LNCAP (cell line): Measurements from ENCODE around the gene KCTD8.

Source experiments
- CTCF ChIP-seq: fragments of 450-650 bp; IDR thresholded peaks from 2 replicates; pipeline ENCODE4 v1.5.1; 2017; ENCODE audit warnings: mild to moderate bottlenecking

KCTD8 gene

DNA sequence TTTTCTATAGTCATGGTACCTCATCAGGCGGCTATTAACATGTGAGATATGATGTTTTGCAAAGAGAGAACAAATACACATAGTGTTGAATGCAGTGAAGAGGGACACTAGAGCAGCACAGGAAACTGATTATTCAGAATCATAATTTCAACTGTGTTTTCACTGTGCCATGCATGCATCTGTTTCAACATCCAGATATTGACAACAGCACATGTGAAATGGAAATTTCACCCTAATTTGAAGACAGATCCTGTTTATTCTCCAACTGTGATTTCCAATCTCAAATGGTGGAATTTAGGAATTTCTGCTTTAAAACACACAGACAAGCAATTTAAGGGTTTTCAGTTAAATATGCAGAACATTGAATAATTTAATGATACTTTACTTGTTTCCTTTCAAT is 288.6 kb downstream of the KCTD8 start:
- no peak for TF ChIP-seq CTCF

- no peak for TF ChIP-seq CTCF
Measured at GRCh38 chr4:44157611-44158277, 290.9 kb downstream of the KCTD8 start.

DNA sequence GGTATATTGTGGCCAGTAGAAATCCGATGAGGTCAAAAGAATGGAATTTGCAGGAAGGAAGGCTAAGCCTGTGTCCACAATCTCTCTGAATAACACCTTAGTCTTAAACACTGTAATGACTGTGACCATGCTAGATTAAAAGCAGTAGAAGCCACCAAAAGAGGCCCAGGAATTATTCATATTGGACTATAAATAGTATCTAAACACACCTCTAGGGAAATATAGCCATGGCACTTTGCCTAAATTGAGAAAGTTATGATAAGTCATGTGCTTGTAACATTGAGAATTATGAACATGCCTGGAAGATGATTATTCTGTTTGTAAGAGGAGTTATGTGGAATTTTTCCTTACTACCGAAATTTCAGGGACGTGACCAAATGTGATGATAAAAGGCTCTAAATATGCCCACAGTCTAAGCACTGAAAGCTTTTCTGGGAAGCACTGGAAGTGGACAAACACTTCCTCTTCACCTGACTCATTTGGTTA is 298.5 kb downstream of the KCTD8 start:
- TF ChIP-seq CTCF: no peak

DNA sequence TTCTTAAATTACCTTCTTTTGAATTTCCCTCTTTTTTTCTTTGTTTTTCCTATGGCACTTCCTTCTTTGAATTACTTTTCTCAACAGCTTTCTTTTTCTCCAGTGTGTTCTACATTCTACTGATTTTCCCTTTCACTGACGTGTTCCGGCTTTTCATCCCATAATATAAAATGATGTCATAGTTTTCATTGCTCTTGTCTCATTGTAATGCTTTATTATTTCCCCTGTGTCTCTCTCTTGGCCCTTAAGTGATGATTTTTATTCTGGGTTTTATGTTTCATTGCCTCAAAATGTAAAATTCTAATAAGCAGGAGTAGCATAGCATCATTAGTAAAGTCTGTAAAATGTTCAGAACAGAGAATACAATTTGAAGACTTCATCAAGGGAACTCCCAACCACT is 299.3 kb downstream of the KCTD8 start:
- TF ChIP-seq CTCF: no peak

DNA sequence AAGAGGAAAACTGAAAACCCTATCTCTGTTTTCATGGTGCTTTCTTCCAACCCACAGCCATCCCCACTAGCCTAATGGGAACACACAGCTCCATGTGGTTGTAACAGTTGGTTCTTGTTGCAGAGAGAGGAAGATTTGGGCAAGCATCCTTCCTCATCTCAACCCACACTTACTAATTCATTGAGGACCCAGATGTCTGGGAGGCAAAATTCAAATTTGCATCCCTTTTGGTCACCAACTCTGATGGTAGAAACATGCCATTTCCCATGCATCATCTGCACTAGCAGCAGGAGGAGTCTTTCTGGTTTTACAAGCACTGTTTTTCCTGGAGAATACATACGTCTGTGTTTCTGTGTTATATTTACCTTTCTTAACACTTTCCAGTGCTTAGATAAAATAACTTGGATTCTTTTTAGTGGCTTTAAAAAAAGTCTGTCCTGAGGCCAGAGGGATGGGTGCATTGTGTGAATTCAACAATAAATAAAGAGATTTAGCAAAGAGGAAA is 301.0 kb downstream of the KCTD8 start:
- no peak for TF ChIP-seq CTCF

DNA sequence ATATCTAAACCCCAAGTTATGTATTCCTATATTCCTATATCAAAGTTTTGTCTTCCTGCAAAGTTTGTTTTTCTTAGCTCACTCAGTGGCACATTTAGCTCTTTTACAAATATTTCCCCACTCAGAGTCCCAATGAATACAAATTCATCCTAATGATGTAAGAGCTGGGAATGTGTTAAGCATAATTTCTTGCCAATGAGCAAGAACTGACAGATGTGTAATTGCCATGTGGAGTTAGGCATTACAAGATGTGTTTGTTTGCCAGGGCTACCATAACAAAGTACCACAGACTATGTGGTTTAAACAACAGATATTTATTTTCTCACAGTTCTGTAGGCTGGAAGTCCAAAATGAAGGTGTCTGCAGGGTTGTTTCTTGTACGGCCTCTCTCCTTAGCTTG is 302.1 kb downstream of the KCTD8 start:
- no peak for TF ChIP-seq CTCF

- TF ChIP-seq CTCF: no peak
Measured at GRCh38 chr4:44145868-44146267, 302.7 kb downstream of the KCTD8 start.

DNA sequence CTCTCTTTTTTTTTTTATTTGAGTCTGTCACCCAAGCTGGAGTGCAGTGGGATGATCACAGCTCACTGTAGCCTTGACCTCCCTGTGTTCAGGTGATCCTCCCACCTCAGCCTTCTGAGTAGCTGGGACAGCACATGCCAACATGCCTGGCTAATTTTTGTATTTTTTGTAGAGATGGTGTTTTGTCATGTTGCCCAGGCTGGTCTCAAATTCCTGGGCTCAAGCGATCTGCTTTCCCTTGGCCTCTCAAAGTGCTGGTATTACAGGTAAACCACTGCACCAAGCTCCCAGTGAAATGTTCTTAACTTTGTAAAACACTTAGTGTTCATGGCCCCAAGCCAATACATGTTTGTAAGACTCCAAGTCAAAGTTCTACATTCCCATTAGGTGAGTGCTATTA is 316.1 kb downstream of the KCTD8 start:
- TF ChIP-seq CTCF: no peak
